ENCODE results near the gene TMEM116.
"Not testable (repeated sequence)": the region's sequence is repeated elsewhere in the genome, so short reads cannot be mapped to it uniquely, and the experiment has no call there.

TMEM116 gene

DNA sequence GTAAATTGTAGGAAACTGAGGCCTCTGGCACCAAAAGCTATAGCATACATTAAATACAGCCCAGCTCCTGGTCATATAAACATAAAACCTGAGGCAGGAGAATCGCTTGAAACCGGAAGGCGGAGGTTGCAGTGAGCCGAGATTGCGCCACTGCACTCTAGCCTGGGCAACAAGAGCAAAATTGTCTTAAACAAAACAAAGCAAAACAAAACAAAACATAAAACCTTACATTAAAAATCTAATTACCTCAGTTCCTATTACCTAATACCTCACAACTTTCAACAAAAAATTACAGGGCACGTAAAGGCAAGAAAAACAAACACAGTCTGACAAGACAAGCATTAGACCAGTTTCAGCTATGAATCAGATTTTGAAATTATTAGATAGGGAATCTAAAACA, 36.7 kb downstream of the TMEM116 start:
- no peak for DNase-seq (ENCODE audit: low spot score)

GRCh38 chr12:111975161-111975931, 37.6 kb downstream of the TMEM116 start:
- no peak for DNase-seq (ENCODE audit: low spot score)

- no peak for DNase-seq (ENCODE audit: low spot score)
These were observed 41.2 kb downstream of the TMEM116 start for GRCh38 chr12:111971800-111972199.

DNA sequence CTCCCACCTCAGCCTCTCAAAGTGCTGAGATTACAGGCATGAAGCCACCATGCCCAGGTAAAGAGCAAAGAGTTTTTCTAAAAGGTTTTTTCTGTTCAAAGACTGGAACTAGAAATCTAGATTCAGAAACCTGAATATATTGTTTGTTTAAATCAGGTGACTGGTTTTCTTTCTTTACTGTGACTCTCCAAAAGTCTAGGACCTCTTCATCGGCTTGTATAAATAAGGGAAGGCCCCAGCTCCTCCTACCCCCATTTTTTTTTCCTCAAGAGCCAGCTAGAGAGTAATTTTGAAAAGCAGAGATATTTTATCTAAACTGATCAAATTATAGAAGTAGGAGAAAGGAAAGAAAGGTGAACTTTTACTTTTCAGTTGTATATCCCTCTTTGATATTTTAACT, 48.0 kb downstream of the TMEM116 start:
- DNase-seq (ENCODE audit: low spot score): no peak

DNA sequence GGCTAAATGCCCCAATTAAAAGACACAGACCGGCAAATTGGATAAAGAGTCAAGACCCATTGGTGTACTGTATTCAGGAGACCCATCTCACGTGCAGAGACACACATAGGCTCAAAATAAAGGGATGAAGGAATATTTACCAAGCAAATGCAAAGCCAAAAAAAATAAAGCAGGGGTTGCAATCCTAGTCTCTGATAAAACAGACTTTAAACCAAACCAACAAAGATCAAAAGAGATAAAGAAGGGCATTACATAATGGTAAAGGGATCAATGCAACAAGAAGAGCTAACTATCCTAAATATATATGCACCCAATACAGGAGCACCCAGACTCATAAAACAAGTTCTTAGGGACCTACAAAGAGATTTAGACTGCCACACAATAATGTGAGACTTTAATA, 53.4 kb downstream of the TMEM116 start:
- DNase-seq (ENCODE audit: low spot score): not testable (repeated sequence)

DNA sequence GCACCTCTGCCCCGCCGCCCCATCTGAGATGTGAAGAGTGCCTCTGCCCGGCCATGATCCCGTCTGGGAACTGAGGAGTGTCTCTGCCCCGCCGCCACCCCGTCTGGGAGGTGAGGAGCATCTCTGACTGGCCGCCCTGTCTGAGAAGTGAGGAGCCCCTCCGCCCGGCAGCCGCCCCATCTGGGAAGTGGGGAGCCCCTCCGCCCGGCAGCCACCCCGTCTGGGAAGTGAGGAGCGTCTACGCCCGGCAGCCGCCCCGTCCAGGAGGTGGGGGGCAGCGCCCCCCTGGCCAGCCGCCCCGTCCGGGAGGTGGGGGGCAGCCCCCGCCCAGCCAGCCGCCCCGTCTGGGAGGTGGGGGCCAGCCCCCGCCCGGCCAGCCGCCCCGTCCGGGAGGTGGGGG, 55.7 kb downstream of the TMEM116 start:
- not testable (repeated sequence) for DNase-seq (ENCODE audit: low spot score)

- no peak for DNase-seq (ENCODE audit: low spot score)
These were observed 58.0 kb downstream of the TMEM116 start for GRCh38 chr12:111954969-111955368.

DNA sequence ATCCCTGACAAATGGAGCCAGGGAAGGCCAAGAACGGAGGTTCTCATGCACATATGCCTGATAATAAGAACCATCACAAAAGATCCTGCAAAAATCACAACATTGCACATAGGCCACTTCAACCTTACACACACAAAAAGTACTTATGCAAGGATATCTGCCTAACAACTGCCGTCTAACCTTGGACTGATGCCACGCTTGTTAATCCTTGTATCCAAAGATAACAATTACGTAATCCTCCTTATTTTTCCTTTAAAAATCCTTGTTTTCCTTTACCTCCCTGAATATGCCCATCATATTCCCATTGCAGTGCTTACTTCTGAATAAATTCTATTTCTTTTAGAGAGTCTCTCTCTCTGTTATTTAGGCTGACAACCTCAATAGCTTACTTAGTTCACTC, 59.5 kb downstream of the TMEM116 start:
- DNase-seq (ENCODE audit: low spot score): no peak

- DNase-seq (ENCODE audit: low spot score): not testable (repeated sequence)
These were observed 60.7 kb downstream of the TMEM116 start for GRCh38 chr12:111952084-111952787.

DNA sequence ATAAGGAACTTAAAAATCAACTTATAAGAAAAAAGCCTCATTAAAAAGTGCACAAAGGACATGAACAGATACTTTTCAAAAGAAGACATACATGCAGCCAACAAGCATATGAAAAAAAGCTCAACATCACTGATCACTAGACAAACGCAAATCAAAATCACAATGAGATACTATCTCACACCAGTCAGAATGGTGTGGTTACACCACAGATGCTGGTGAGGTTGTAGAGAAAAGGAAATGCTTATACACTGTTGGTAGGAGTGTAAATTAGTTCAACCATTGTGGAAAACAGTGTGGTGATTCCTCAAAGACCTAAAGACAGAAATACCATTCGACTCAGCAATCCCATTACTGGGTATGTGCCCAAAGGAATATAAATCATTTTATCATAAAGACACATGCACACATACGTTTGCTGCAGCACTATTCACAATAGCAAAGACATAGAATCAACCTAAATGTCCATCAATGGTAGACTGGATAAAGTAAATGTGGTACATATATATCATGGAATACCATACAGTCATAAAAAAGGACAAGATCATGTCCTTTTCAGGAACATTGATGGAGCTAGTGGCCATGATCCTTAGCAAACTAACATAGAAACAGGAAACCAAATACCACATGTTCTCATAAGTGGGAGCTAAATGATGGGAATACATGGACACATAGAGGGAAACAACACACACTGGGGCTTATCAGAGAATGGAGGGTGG, 61.8 kb downstream of the TMEM116 start:
- DNase-seq (ENCODE audit: low spot score): not testable (repeated sequence)

DNA sequence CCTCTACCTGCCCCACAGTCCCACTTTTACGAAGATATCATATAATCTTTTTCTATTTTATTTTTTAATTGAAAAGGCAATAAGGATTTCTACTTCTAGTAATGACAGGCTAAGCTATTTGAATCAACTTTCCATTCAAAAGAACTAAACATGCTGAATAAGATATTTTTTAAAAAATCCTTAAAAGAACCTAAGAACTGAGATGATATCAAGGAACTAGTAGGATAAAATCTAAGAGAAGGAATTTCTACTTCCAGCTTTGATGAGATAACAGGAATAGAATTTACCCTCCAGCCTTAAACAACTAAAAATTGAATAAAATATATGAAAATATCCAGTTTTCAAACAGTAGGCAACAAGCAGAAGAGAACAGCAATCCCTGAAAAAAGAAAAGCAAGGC, 69.0 kb downstream of the TMEM116 start:
- DNase-seq (ENCODE audit: low spot score): no peak

GRCh38 chr12:111942557-111942956, 70.4 kb downstream of the TMEM116 start:
- DNase-seq (ENCODE audit: low spot score): no peak

GRCh38 chr12:111937429-111937828, 75.5 kb downstream of the TMEM116 start:
- no peak for DNase-seq (ENCODE audit: low spot score)

DNA sequence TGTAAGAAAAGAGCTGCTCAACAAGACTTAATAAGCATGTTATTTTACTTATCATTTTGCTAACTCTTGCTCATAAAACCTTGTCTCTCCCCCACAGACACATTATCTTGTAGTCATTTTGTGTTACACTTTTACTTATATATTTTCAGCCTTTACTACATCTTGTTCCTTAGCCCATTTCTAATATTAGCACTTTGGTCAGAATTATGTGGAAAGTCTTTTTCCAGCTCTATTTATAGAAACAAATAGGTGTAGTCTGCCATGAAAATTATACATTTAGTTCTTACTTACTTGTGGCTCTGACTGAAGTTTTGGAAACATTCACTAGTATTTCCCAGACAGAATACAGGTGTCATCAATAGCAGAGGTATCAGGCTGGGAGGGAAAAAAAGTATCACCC, 76.1 kb downstream of the TMEM116 start:
- no peak for DNase-seq (ENCODE audit: low spot score)

DNA sequence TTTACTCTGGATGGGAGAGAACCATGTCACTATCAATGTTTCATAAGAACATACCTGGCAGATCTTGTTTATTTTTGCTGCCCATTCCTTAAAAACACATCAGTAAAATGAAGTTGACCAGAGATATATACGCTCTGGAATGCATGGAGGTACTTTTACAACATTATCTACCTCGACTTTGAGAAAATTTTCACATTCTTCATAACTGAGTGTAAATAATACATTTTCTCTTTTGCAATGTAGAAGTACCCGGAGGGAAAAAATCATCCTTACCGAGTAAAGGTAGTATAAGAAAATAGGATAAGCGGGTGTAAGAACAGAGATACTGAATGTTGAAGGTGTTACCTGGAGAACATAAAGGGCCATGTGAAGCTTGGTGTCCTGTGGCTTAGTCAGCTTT, 80.7 kb downstream of the TMEM116 start:
- no peak for DNase-seq (ENCODE audit: low spot score)

GRCh38 chr12:111927346-111927745, 85.6 kb downstream of the TMEM116 start:
- no peak for DNase-seq (ENCODE audit: low spot score)

DNA sequence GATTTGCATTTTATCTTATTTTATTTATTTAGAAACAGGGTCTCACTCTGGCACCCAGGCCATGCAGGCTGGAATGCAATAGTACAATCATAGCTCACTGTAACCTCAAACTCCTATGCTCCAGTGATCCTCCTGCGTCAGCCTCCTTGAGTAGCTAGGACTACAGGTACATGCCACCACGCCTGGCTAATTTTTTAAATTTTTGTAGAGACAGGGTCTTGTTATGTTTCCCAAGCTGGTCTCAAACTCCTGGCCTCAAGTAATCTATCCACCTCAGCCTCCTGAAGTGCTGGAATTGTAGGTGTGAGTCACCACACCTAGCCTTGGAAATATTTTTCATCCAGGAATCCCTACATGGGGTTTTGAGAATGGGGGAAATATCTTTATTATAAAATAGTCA, 86.3 kb downstream of the TMEM116 start:
- no peak for DNase-seq (ENCODE audit: low spot score)

DNA sequence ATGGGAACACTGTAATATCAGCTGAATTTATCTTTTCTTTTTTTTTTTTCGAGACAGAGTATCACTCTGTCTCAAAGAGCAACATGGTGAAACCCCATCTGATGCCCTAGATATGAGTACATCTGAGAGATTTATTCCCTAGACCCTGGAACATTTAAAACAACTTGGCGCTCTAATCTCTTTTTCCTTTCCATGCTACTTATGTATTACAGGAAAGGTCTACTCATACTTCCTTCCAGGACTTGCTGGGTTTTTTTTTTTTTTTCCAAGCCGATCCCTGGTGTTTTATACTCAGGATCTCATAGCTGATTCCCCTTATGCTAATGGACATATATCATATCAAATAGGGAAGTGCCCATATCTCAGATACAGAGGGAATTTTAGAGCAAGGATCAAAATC, 87.8 kb downstream of the TMEM116 start:
- DNase-seq (ENCODE audit: low spot score): no peak

DNA sequence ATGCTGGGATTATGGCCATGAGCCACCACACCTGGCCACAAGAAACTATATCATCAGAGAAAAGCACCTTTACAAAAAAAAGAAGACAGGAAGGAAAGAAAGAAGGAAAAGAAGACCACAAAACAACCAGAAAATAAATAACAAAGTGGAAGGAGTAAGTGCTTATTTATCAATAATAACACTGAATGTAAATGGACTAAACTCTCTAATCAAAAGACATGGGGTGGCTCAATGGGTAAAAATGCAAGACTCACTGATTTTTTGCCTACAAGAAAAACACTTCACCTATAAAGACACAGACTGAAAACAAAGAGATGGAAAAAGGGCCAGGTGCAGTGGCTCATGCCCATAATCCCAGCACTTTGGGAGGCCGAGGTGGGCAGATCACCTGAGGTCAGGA, 105.2 kb downstream of the TMEM116 start:
- DNase-seq (ENCODE audit: low spot score): no peak

- DNase-seq (ENCODE audit: low spot score): no peak
These were observed 107.5 kb downstream of the TMEM116 start for GRCh38 chr12:111905502-111905901.

GRCh38 chr12:111904446-111904975, 108.5 kb downstream of the TMEM116 start:
- DNase-seq (ENCODE audit: low spot score): no peak

- no peak for DNase-seq (ENCODE audit: low spot score)
These were observed 111.8 kb downstream of the TMEM116 start for GRCh38 chr12:111901182-111901581.

DNA sequence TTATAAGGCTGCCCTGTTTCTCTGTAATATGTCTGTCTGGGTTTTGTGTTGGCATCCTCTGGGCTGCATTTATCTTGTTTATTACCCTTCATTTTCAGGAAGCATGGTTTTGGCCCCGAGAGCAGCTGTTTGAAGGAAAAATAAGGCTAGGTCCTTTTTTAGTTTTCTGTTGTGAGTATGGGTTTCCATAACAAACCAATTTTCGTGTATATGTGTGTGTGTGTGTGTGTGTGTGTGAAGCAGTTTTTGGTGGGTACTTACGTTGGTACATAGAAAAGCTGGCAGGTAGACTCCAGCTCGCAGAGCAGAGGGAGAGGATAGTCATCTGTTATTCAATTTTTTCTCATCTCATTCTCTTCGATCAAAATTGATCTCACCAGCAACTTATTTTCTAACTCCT, 118.4 kb downstream of the TMEM116 start:
- DNase-seq (ENCODE audit: low spot score): no peak

Data from iPS-NIHi11 (cell line).